Endothelial cell of umbilical vein (primary cell): ENCODE data around the gene BAD. TPM values are rescaled to one million over a fixed set of nuclear protein-coding genes. Genes with fewer than 3 reads are reported as not detected.

Experiments
- BruUV-seq: library from RNA; stranded (reverse); fragments of 400-500 nt; replicated peaks from 2 replicates; lab custom pipeline; 2021; lab: Mats Ljungman, UMichigan
- CTCF ChIA-PET: fragments of 300-600, 350-600 bp; sonication (Branson Sonifier 250); formaldehyde crosslinking; loops from one replicate; lab custom pipeline; 2021; ENCODE audit warnings: antibody characterized with exemption, inconsistent platforms; lab: Charles Lee
- POLR2A ChIA-PET: fragments of 300-600, 350-600 bp; sonication (Branson Sonifier 250); formaldehyde crosslinking; loops from one replicate; lab custom pipeline; 2021; ENCODE audit warnings: antibody characterized with exemption, inconsistent platforms; lab: Charles Lee
- DNase-seq: peaks from one replicate; pipeline ENCODE4 v3.0.0-alpha.2; 2011; ENCODE audit warnings: low read depth, low spot score
- FAIRE-seq: peaks from 2 replicates; lab custom pipeline; 2011; peaks lifted over from hg19 to GRCh38; lab: Jason Lieb, UNC
- H2AFZ ChIP-seq: 2 replicates; pipeline ENCODE4 v1.6.0; 2012; ENCODE audit warnings: low read depth, low read length, control low read depth, inconsistent platforms
- H3K27ac ChIP-seq: 2 replicates; pipeline ENCODE4 v1.5.1; 2011; ENCODE audit warnings: low read depth, mild to moderate bottlenecking, control low read depth, low read length, moderate library complexity; ENCODE audit not compliant: insufficient read depth
- H3K27me3 ChIP-seq, 2 experiments: 2 replicates each; pipeline versions ENCODE4 v1.6.0 to v1.6.1; 2011; ENCODE audit warnings: low read length in 2 of 2, mixed read lengths in 1 of 2; ENCODE audit not compliant: control insufficient read depth in 2 of 2, insufficient read depth in 2 of 2
- H3K36me3 ChIP-seq, 2 experiments: 2 replicates in 1 of 2; 3 replicates in 1 of 2; pipeline ENCODE4 v1.5.1; 2011; ENCODE audit warnings: low read length in 2 of 2, mild to moderate bottlenecking in 1 of 2, moderate library complexity in 1 of 2; ENCODE audit not compliant: control insufficient read depth in 2 of 2, insufficient read depth in 2 of 2; ENCODE audit errors: extremely low read depth in 1 of 2
- H3K4me1 ChIP-seq: 3 replicates; pipeline ENCODE4 v1.5.1; 2011; ENCODE audit warnings: mild to moderate bottlenecking, low read length; ENCODE audit not compliant: control insufficient read depth, insufficient read depth; ENCODE audit errors: extremely low read depth
- H3K4me2 ChIP-seq: 2 replicates; pipeline ENCODE4 v1.6.1; 2011; ENCODE audit warnings: low read length, control low read depth, mixed read lengths; ENCODE audit not compliant: insufficient read depth
- H3K4me3 ChIP-seq, 3 experiments: fragments of 200-600 bp in 1 of 3; sonication (generic), shearing (Covaris generic) in 1 of 3; replicated peaks in 1 of 3; 2 replicates each; pipeline ENCODE4 v1.5.1; 2011 to 2016; ENCODE audit warnings: control low read depth in 3 of 3, low read length in 3 of 3, mild to moderate bottlenecking in 2 of 3, inconsistent platforms in 1 of 3, low read depth in 1 of 3, moderate library complexity in 1 of 3; ENCODE audit not compliant: insufficient read depth in 1 of 3
- H3K79me2 ChIP-seq: 2 replicates; pipeline ENCODE4 v1.6.0; 2012; ENCODE audit warnings: low read length, inconsistent platforms; ENCODE audit not compliant: control insufficient read depth, insufficient read depth
- H3K9ac ChIP-seq: replicated peaks from 2 replicates; pipeline ENCODE3; 2011; ENCODE audit warnings: low read length, control low read depth; ENCODE audit not compliant: insufficient read depth; ENCODE audit errors: extremely low read depth
- H3K9me1 ChIP-seq: replicated peaks from 3 replicates; pipeline ENCODE4 v1.6.0; 2011; ENCODE audit warnings: mild to moderate bottlenecking, low read length; ENCODE audit not compliant: control insufficient read depth, insufficient read depth; ENCODE audit errors: extremely low read depth
- H3K9me3 ChIP-seq: replicated peaks from 2 replicates; pipeline ENCODE4 v1.5.1; 2012; ENCODE audit warnings: low read length, inconsistent platforms; ENCODE audit not compliant: control insufficient read depth, insufficient read depth
- H4K20me1 ChIP-seq: replicated peaks from 2 replicates; pipeline ENCODE3; 2011; ENCODE audit warnings: mild to moderate bottlenecking, low read length; ENCODE audit not compliant: control insufficient read depth, insufficient read depth; ENCODE audit errors: extremely low read depth
- CTCF ChIP-seq, 2 donors: IDR thresholded peaks; 1 replicate in 1 of 2; 2 replicates in 1 of 2; pipeline ENCODE4 v1.5.1; 2011; ENCODE audit warnings: low read length in 2 of 2, mild to moderate bottlenecking in 2 of 2, moderate library complexity in 2 of 2, control low read depth in 1 of 2, inconsistent platforms in 1 of 2, low read depth in 1 of 2; ENCODE audit not compliant: insufficient read depth in 1 of 2; ENCODE audit errors: extremely low read depth in 1 of 2
- FOS ChIP-seq: IDR thresholded peaks from 2 replicates; pipeline ENCODE4 v1.6.1; 2011; ENCODE audit warnings: mild to moderate bottlenecking, low read length, moderate library complexity, borderline replicate concordance; ENCODE audit not compliant: insufficient read depth
- GATA2 ChIP-seq: IDR thresholded peaks from 2 replicates; pipeline ENCODE4 v1.7.0; 2011; ENCODE audit warnings: low read depth, mild to moderate bottlenecking, moderate library complexity, mixed read lengths, low read length; ENCODE audit not compliant: insufficient read length, insufficient read depth
- JUN ChIP-seq: IDR thresholded peaks from 2 replicates; pipeline ENCODE4 v1.6.1; 2011; ENCODE audit warnings: borderline replicate concordance, low read depth; ENCODE audit not compliant: insufficient read length, insufficient read depth
- MAX ChIP-seq: IDR thresholded peaks from 2 replicates; pipeline ENCODE4 v1.6.1; 2011; ENCODE audit not compliant: insufficient read depth, insufficient read length
- POLR2A ChIP-seq: IDR thresholded peaks from 2 replicates; pipeline ENCODE4 v1.6.1; 2012; ENCODE audit warnings: low read depth, mild to moderate bottlenecking, control low read depth, low read length
- POLR2AphosphoS5 ChIP-seq: IDR thresholded peaks from 2 replicates; pipeline ENCODE4 v1.6.1; 2012; ENCODE audit warnings: low read depth, mild to moderate bottlenecking, control low read depth, low read length, moderate library complexity; ENCODE audit not compliant: insufficient read depth
- dilution Hi-C: fragments of 300-500 bp; cut with MboI; formaldehyde crosslinking; loops from one replicate; pipeline ENCODE4 v1.15.0; 2019; ENCODE audit warnings: low sequenced_read_pairs; ENCODE audit not compliant: extremely low pct_ligation_motif_present
- intact Hi-C: fragments of 100-400 bp; cut with micrococcal nuclease; formaldehyde crosslinking; loops from one replicate; pipeline ENCODE4 v1.10.0; 2022
- polyA plus RNA-seq, 4 experiments: library from polyadenylated mRNA; depleted of rRNA in 3 of 4; stranded (reverse) in 3 of 4; unstranded in 1 of 4; fragments of >200 nt; gene quantifications; 2 replicates each; pipeline versions ENCODE4 v1.2.1 to v1.2.3, GENCODE V29; 2011 to 2012; ENCODE audit warnings: missing spikeins in 1 of 4
- total RNA-seq: library from RNA; stranded (reverse); gene quantifications from 2 replicates; pipeline ENCODE4 v1.2.3, GENCODE V29; 2021

The BAD gene
- total and polyA plus RNA-seq, 2 donors (not counting 3 experiments of a cell fraction or from before 2014, with no cell fraction given), result 65.3 to 88.0 TPM

- no peak overlapping the region for H3K27ac ChIP-seq
- ChIA-PET POLR2A (no interaction called here), CTCF (interaction anchor here (0.7 to 6.7 kb wide), 4 partner anchors 11 to 101 kb away, joined by 4 to 413 read pairs (median 28); partner anchors contain the start of genes FERMT3, PRDX5 and TRMT112)
- H4K20me1 ChIP-seq, result no peaks in the 10 kb centered on the region
- H3K36me3 ChIP-seq, result no peaks in the 10 kb centered on the region
- no peaks in the 10 kb centered on the region for H3K9me1 ChIP-seq
- peaks cover 6% of the 10 kb centered on the region for H3K4me1 ChIP-seq
- peak overlapping the region; percentile 55 for H3K9ac ChIP-seq
- no TSS peak for BruUV-seq
- no peaks in the 10 kb centered on the region for H3K27me3 ChIP-seq
- FAIRE-seq, result no peak
- dilution Hi-C loops (no loop called here), intact Hi-C loops (no loop called here)
- peak overlapping the region; percentile 60 for H3K4me2 ChIP-seq
- DNase-seq, result no peak
- TF ChIP-seq FOS (no peak), CTCF (IDR thresholded peaks at IDR 0.05; ENCODE audit: extremely low read depth in 1 of 2, insufficient read depth in 1 of 2, low read depth in 1 of 2, low read length in 2 of 2) (no peak), MAX (no peak), JUN (no peak), GATA2 (no peak), POLR2A (no peak), POLR2AphosphoS5 (no peak)
- peak overlapping the region; percentile 59 to 68 (median 66) for H3K4me3 ChIP-seq
- H3K79me2 ChIP-seq, result peaks cover 10% of the 10 kb centered on the region
- no peaks in the 10 kb centered on the region for H3K9me3 ChIP-seq
- peak overlapping the region; percentile 57 for H2AFZ ChIP-seq
These were observed 22.1 kb upstream of the BAD start for GRCh38 chr11:64306563-64306875.
